Astrocyte (in vitro differentiated cells and primary cell): ENCODE data around the gene MN1.

ENCODE experiments used
- EZH2 ChIP-seq: IDR thresholded peaks from 2 replicates; pipeline ENCODE4 v1.6.1; 2012; ENCODE audit warnings: mild to moderate bottlenecking, low read length, inconsistent platforms; ENCODE audit not compliant: insufficient read depth
- TF ChIP-seq, protein P1 (sequence below): IDR thresholded peaks from 2 replicates; pipeline ENCODE4 v1.5.1; 2011; ENCODE audit warnings: low read depth, mild to moderate bottlenecking, inconsistent platforms, low read length, moderate library complexity; ENCODE audit not compliant: insufficient read depth

DNA sequence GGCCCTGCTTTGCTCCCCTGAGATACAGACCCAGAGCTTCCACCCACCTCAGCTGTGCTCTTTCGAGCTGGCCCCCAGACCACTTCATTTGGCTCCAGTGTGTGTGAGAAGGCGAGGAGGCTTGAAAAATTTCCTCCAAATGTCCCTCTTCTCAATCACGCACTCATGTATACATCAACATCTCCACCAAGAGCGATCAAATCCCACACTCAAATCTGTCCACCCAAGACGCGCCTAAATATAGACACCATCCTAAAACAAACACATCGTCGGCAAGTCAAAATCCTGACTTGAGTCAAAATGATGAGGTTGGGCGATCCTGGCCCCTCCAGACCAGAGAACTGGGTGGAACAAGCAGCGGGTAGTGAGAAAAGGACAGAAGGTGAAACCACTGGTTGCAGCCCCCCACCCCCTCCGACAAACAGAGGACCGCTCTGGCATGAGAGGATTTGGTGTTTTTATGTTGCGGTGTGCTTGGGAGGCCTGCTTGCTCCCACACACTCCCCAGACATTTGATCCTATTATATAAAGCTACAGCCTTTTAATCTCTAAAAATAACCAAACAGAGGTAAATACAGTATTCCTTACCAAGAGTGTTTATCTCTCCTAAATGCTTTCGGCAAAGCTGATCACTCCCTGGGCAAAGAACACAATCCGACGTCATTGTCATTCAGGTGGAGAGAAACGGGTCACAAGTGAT, 10.2 kb downstream of the MN1 start:
- TF ChIP-seq, protein P1, sequence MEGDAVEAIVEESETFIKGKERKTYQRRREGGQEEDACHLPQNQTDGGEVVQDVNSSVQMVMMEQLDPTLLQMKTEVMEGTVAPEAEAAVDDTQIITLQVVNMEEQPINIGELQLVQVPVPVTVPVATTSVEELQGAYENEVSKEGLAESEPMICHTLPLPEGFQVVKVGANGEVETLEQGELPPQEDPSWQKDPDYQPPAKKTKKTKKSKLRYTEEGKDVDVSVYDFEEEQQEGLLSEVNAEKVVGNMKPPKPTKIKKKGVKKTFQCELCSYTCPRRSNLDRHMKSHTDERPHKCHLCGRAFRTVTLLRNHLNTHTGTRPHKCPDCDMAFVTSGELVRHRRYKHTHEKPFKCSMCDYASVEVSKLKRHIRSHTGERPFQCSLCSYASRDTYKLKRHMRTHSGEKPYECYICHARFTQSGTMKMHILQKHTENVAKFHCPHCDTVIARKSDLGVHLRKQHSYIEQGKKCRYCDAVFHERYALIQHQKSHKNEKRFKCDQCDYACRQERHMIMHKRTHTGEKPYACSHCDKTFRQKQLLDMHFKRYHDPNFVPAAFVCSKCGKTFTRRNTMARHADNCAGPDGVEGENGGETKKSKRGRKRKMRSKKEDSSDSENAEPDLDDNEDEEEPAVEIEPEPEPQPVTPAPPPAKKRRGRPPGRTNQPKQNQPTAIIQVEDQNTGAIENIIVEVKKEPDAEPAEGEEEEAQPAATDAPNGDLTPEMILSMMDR: no peak
- peak; percentile 41 for TF ChIP-seq EZH2
